H1 (cell line): ENCODE measurements around the gene PSMB5. TPM values are rescaled to one million over a fixed set of nuclear protein-coding genes. Genes with fewer than 3 reads are reported as not detected.

Experiments
- CTCF ChIA-PET: fragments of 300-600 bp; sonication (Branson Sonifier 250); formaldehyde crosslinking; loops from one replicate; lab custom pipeline; 2021; ENCODE audit not compliant: partially characterized antibody; lab: Charles Lee
- POLR2A ChIA-PET: fragments of 300-600 bp; sonication (Branson Sonifier 250); formaldehyde crosslinking; loops from one replicate; lab custom pipeline; 2021; ENCODE audit warnings: inconsistent platforms; ENCODE audit not compliant: partially characterized antibody; lab: Charles Lee
- DNase-seq, 2 experiments: peaks; one replicate each; pipeline versions ENCODE4 v3.0.0 to v3.0.0-alpha.2; 2010 to 2022; ENCODE audit warnings: low spot score in 2 of 2, low read depth in 1 of 2, mixed read lengths in 1 of 2
- FAIRE-seq: peaks from 2 replicates; lab custom pipeline; 2011; peaks lifted over from hg19 to GRCh38; lab: Jason Lieb, UNC
- H2AFZ ChIP-seq: 2 replicates; pipeline ENCODE4 v1.8.1; 2012; ENCODE audit warnings: low read length, inconsistent platforms
- H2AK5ac ChIP-seq: 2 replicates; pipeline ENCODE4 v1.6.1; 2013; ENCODE audit warnings: low read depth, low read length
- H2BK120ac ChIP-seq: replicated peaks from 2 replicates; pipeline ENCODE3; 2013; ENCODE audit warnings: low read depth, low read length, inconsistent platforms
- H2BK12ac ChIP-seq: 2 replicates; pipeline ENCODE4 v1.6.1; 2013; ENCODE audit warnings: low read depth, low read length
- H2BK15ac ChIP-seq: 2 replicates; pipeline ENCODE4 v1.6.1; 2013; ENCODE audit warnings: low read length
- H2BK20ac ChIP-seq: 2 replicates; pipeline ENCODE4 v1.6.1; 2013; ENCODE audit warnings: low read length
- H2BK5ac ChIP-seq: 2 replicates; pipeline ENCODE4 v1.6.1; 2013; ENCODE audit warnings: low read depth, low read length
- H3K14ac ChIP-seq: 2 replicates; pipeline ENCODE4 v1.6.1; 2013; ENCODE audit warnings: inconsistent platforms; ENCODE audit not compliant: insufficient read length
- H3K18ac ChIP-seq: 2 replicates; pipeline ENCODE4 v1.6.1; 2013; ENCODE audit warnings: low read length; ENCODE audit errors: extremely low read depth
- H3K23ac ChIP-seq: 2 replicates; pipeline ENCODE4 v1.6.1; 2013; ENCODE audit warnings: inconsistent platforms; ENCODE audit not compliant: insufficient read length
- H3K23me2 ChIP-seq: 2 replicates; pipeline ENCODE4 v1.6.1; 2013; ENCODE audit warnings: low read depth, low read length
- H3K27ac ChIP-seq: 2 replicates; pipeline ENCODE4 v1.6.1; 2011; ENCODE audit warnings: low read depth, low read length, inconsistent platforms
- H3K27me3 ChIP-seq, 4 experiments: replicated peaks in 1 of 4; 1 replicate in 1 of 4; 2 replicates in 3 of 4; pipeline versions ENCODE4 v1.6.1 to v1.8.1; 2011 to 2013; ENCODE audit warnings: low read length in 3 of 4, mild to moderate bottlenecking in 3 of 4, inconsistent platforms in 2 of 4, mixed read lengths in 2 of 4, moderate library complexity in 1 of 4; ENCODE audit not compliant: control insufficient read depth in 3 of 4, insufficient read depth in 3 of 4; ENCODE audit errors: extremely low read depth in 1 of 4
- H3K36me3 ChIP-seq, 4 experiments: 2 replicates each; pipeline versions ENCODE4 v1.6.1 to v1.8.1; 2011 to 2013; ENCODE audit warnings: mild to moderate bottlenecking in 4 of 4, low read length in 3 of 4, moderate library complexity in 2 of 4, control low read depth in 1 of 4, inconsistent platforms in 1 of 4; ENCODE audit not compliant: insufficient read depth in 4 of 4, control insufficient read depth in 2 of 4
- H3K4ac ChIP-seq: replicated peaks from 2 replicates; pipeline ENCODE3; 2013; ENCODE audit warnings: low read length, low read depth, mixed read lengths, inconsistent platforms; ENCODE audit not compliant: insufficient read length
- H3K4me1 ChIP-seq, 4 experiments: replicated peaks in 1 of 4; 1 replicate in 1 of 4; 2 replicates in 3 of 4; pipeline versions ENCODE4 v1.6.1 to v1.8.1; 2011 to 2013; ENCODE audit warnings: low read length in 3 of 4, inconsistent platforms in 2 of 4, mixed read lengths in 1 of 4; ENCODE audit not compliant: insufficient read depth in 4 of 4, control insufficient read depth in 3 of 4
- H3K4me2 ChIP-seq, 2 experiments: 2 replicates each; pipeline versions ENCODE4 v1.6.1 to v1.8.1; 2011 to 2013; ENCODE audit warnings: low read depth in 2 of 2, low read length in 2 of 2, control low read depth in 1 of 2, inconsistent platforms in 1 of 2, mild to moderate bottlenecking in 1 of 2; ENCODE audit not compliant: insufficient read depth in 1 of 2
- H3K4me3 ChIP-seq, 4 experiments: fragments of 200-600, 300-600 bp in 1 of 4; sonication (generic), shearing (Covaris generic), sonication (Bioruptor Twin) in 1 of 4; 2 replicates each; pipeline versions ENCODE4 v1.5.1 to v1.8.1; 2011 to 2016; ENCODE audit warnings: low read length in 4 of 4, low read depth in 3 of 4, control low read depth in 2 of 4, inconsistent platforms in 2 of 4, mild to moderate bottlenecking in 2 of 4, mixed read lengths in 1 of 4, moderate library complexity in 1 of 4; ENCODE audit not compliant: insufficient read depth in 2 of 4; ENCODE audit errors: extremely low read depth in 1 of 4
- H3K56ac ChIP-seq: replicated peaks from 2 replicates; pipeline ENCODE3; 2013; ENCODE audit warnings: low read depth, mild to moderate bottlenecking, mixed read lengths, low read length, inconsistent platforms; ENCODE audit not compliant: insufficient read length
- H3K79me1 ChIP-seq: 2 replicates; pipeline ENCODE4 v1.6.1; 2013; ENCODE audit warnings: low read depth, low read length, control low read depth
- H3K79me2 ChIP-seq, 2 experiments: 2 replicates each; pipeline versions ENCODE4 v1.6.1 to v1.8.1; 2012 to 2013; ENCODE audit warnings: low read length in 2 of 2, mild to moderate bottlenecking in 2 of 2, inconsistent platforms in 1 of 2; ENCODE audit not compliant: insufficient read depth in 2 of 2, control insufficient read depth in 1 of 2
- H3K9ac ChIP-seq, 4 experiments: replicated peaks in 1 of 4; 1 replicate in 1 of 4; 2 replicates in 3 of 4; pipeline versions ENCODE4 v1.6.1 to v1.8.1; 2011 to 2013; ENCODE audit warnings: low read depth in 3 of 4, low read length in 3 of 4, control low read depth in 2 of 4, mild to moderate bottlenecking in 2 of 4, moderate library complexity in 2 of 4, inconsistent platforms in 1 of 4; ENCODE audit errors: extremely low read depth in 1 of 4
- H3K9me3 ChIP-seq, 2 experiments: 2 replicates each; pipeline versions ENCODE4 v1.6.1 to v1.8.1; 2012 to 2013; ENCODE audit warnings: mild to moderate bottlenecking in 2 of 2, moderate library complexity in 2 of 2, control low read depth in 1 of 2, inconsistent platforms in 1 of 2, low read depth in 1 of 2, low read length in 1 of 2, mixed read lengths in 1 of 2; ENCODE audit not compliant: insufficient read depth in 2 of 2
- H4K20me1 ChIP-seq, 2 experiments: replicated peaks in 1 of 2; 2 replicates each; pipeline versions ENCODE3 to v1.8.1; 2011 to 2013; ENCODE audit warnings: inconsistent platforms in 2 of 2, low read length in 2 of 2, mild to moderate bottlenecking in 1 of 2; ENCODE audit not compliant: insufficient read depth in 2 of 2, control insufficient read depth in 1 of 2
- H4K5ac ChIP-seq: 2 replicates; pipeline ENCODE4 v1.6.1; 2013; ENCODE audit warnings: low read length, low read depth, mixed read lengths, inconsistent platforms; ENCODE audit not compliant: insufficient read length
- H4K8ac ChIP-seq: 2 replicates; pipeline ENCODE4 v1.8.0; 2013; ENCODE audit warnings: mild to moderate bottlenecking, moderate library complexity, low read length, inconsistent platforms; ENCODE audit not compliant: insufficient read depth; ENCODE audit errors: extremely low read depth
- H4K91ac ChIP-seq: replicated peaks from 2 replicates; pipeline ENCODE3; 2013; ENCODE audit warnings: low read length, mixed read lengths, inconsistent platforms; ENCODE audit not compliant: insufficient read length
- KDM4A ChIP-seq: IDR thresholded peaks from one replicate; pipeline ENCODE4 v1.7.1; 2012; ENCODE audit warnings: low read depth, mild to moderate bottlenecking, moderate library complexity, low read length, inconsistent platforms; ENCODE audit not compliant: severe bottlenecking
- MAX ChIP-seq: IDR thresholded peaks from 2 replicates; pipeline ENCODE4 v1.6.1; 2012; ENCODE audit warnings: inconsistent platforms
- NANOG ChIP-seq: IDR thresholded peaks from 2 replicates; pipeline ENCODE4 v1.6.1; 2011; ENCODE audit warnings: low read length, low read depth, mild to moderate bottlenecking, inconsistent platforms; ENCODE audit not compliant: insufficient read depth, poor library complexity, severe bottlenecking
- PHF8 ChIP-seq: fragments of 200-600 bp; sonication (generic); conservative IDR thresholded peaks from 2 replicates; pipeline ENCODE4 v1.7.1; 2012; ENCODE audit warnings: low read depth, mild to moderate bottlenecking, inconsistent platforms, low read length, moderate library complexity
- POLR2A ChIP-seq, 2 experiments: IDR thresholded peaks; 1 replicate in 1 of 2; 2 replicates in 1 of 2; pipeline ENCODE4 v1.6.1; 2011; ENCODE audit warnings: low read depth in 2 of 2, low read length in 2 of 2, mild to moderate bottlenecking in 2 of 2; ENCODE audit errors: control extremely low read depth in 1 of 2
- POLR2AphosphoS5 ChIP-seq: IDR thresholded peaks from 2 replicates; pipeline ENCODE4 v1.6.1; 2011; ENCODE audit warnings: low read depth, low read length
- SIN3A ChIP-seq, 2 experiments: IDR thresholded peaks in 1 of 2; conservative IDR thresholded peaks in 1 of 2; 2 replicates each; pipeline ENCODE4 v1.6.1; 2011 to 2012; ENCODE audit warnings: low read length in 2 of 2, improper control_type of control experiment in 1 of 2, low read depth in 1 of 2, mild to moderate bottlenecking in 1 of 2
- SP2 ChIP-seq: IDR thresholded peaks from 2 replicates; pipeline ENCODE4 v1.6.1; 2012; ENCODE audit warnings: mild to moderate bottlenecking, low read length, inconsistent platforms
- TAF1 ChIP-seq: IDR thresholded peaks from 2 replicates; pipeline ENCODE4 v1.6.1; 2011; ENCODE audit warnings: mild to moderate bottlenecking, low read depth, low read length
- TAF7 ChIP-seq: optimal IDR thresholded peaks from 2 replicates; pipeline ENCODE3; 2011; ENCODE audit warnings: low read depth, mild to moderate bottlenecking, inconsistent platforms, low read length, moderate library complexity, borderline replicate concordance
- TEAD4 ChIP-seq: IDR thresholded peaks from 2 replicates; pipeline ENCODE4 v1.6.1; 2012; ENCODE audit warnings: low read depth, low read length, inconsistent platforms, mixed read lengths
- YY1 ChIP-seq: IDR thresholded peaks from 2 replicates; pipeline ENCODE4 v1.6.1; 2011; ENCODE audit warnings: low read depth, mild to moderate bottlenecking, low read length
- WGBS, 2 experiments: shearing (Covaris generic) in 1 of 2; methylation state at CpG; one replicate each; pipeline versions ENCODE4 v1.1.6 to v1.1.7; 2013 to 2015; ENCODE audit warnings: low lambda C conversion rate in 2 of 2, mixed read lengths in 2 of 2, inconsistent platforms in 1 of 2, low coverage in 1 of 2, missing lambda C conversion rate in 1 of 2; ENCODE audit not compliant: insufficient replicate concordance in 2 of 2, insufficient coverage in 1 of 2, insufficient read length in 1 of 2; ENCODE audit errors: extremely low coverage in 1 of 2, missing lambda C conversion rate in 1 of 2; 5-methylcytosine and 5-hydroxymethylcytosine counted together
- polyA plus RNA-seq, 7 experiments: library from polyadenylated mRNA; depleted of rRNA in 3 of 7; stranded (reverse) in 5 of 7; unstranded in 2 of 7; fragments of >200 nt in 5 of 7; fragments of 200-250 nt in 2 of 7; gene quantifications; 1 replicate in 5 of 7; 2 replicates in 1 of 7; 4 replicates in 1 of 7; pipeline versions ENCODE4 v1.2.1 to v1.2.3, GENCODE V29; 2011 to 2013; ENCODE audit warnings: missing spikeins in 2 of 7, mixed read lengths in 2 of 7
- total RNA-seq: library from RNA; stranded (reverse); fragmentation: NEBNext Ultra II Directional; extraction: Animal tissue kit (Norgen Biotek cat#: 25700); gene quantifications from 2 replicates; pipeline ENCODE4 v1.2.1, GENCODE V29; 2021

The PSMB5 gene
- total and polyA plus RNA-seq, 2 of the 8 experiments (the other 6 are each of a cell fraction or from before 2014, with no cell fraction given) = 254 to 510 TPM

- Histone ChIP-seq H3K4me2 (peak overlapping the region; percentile 81 to 93), H4K5ac (peak overlapping the region; percentile 50), H2BK5ac (peak overlapping the region; percentile 10; the same call in 1 of the 2 replicates), H2BK20ac (peak overlapping the region; percentile 32; the same call in 1 of the 2 replicates), H3K79me2 (peaks cover 0 to 54% of the 10 kb centered on the region in 2 experiments; a peak in 2 of 4 replicates), H3K36me3 (peaks cover 0 to 30% (median 8%) of the 10 kb centered on the region in 4 experiments; a peak in 4 of 8 replicates), H3K56ac (no peak overlapping the region), H3K79me1 (no peaks in the 10 kb centered on the region), H4K20me1 (no peaks in the 10 kb centered on the region), H3K27me3 (peaks cover 0 to 9% (median 4%) of the 10 kb centered on the region in 4 experiments; a peak in 2 of 7 replicates), H3K4me3 (peak overlapping the region; percentile 72 to 94 (median 76)), H2AK5ac (0 out of 2 replicates have a peak overlapping the region, but pooled peaks have one; percentile 55), H2BK120ac (no peak overlapping the region), H3K27ac (peak overlapping the region; percentile 84), H3K9ac (peak overlapping the region; percentile 74 to 84 (median 76)), H3K23ac (no peak overlapping the region), H3K23me2 (peaks cover 16% of the 10 kb centered on the region), H3K4ac (no peak overlapping the region), H4K8ac (peak overlapping the region; percentile 95; the same call in 1 of the 2 replicates), H3K14ac (no peak overlapping the region), H3K4me1 (peaks cover 28 to 34% (median 31%) of the 10 kb centered on the region in 4 experiments), H4K91ac (peak overlapping the region; percentile 47), H3K9me3 (peaks cover 2 to 4% of the 10 kb centered on the region in 2 experiments; a peak in 1 of 4 replicates), H2AFZ (no peak overlapping the region), H2BK15ac (no peak overlapping the region), H2BK12ac (peak overlapping the region; percentile 45; the same call in 1 of the 2 replicates), H3K18ac (peak overlapping the region; percentile 88; the same call in 1 of the 2 replicates)
- DNase-seq (peak in 1 of 2 experiments; percentile 80), FAIRE-seq (no peak)
- 0% methylated on average over 5 of the region's 41 CpGs; no CpG with 5 or more reads in 1 of the 2 experiments for WGBS, 2 experiments
- ChIA-PET CTCF (interaction anchor here (1.6 to 23.0 kb wide), 5 partner anchors 5 to 70 kb away, joined by 5 to 785 read pairs (median 111); partner anchors contain the start of genes CDH24, PRMT5 and PSMB11), POLR2A (interaction anchor here (1.0 to 13.2 kb wide), 14 partner anchors 10 to 159 kb away, joined by 3 to 133 read pairs (median 10); partner anchors contain the start of genes CDH24, HAUS4, PRMT5 and PSMB11)
- TF ChIP-seq SP2 (no peak), POLR2AphosphoS5 (peak; percentile 73), YY1 (0 out of 2 replicates have a peak, but pooled peaks have one; percentile 4), MAX (peak; percentile 19; the same call in 1 of the 2 replicates), TEAD4 (peak; percentile 96), TAF1 (peak; percentile 70), TAF7 (peak; percentile 49), KDM4A (peak; percentile 4), PHF8 (peak; percentile 47; the same call in 1 of the 2 replicates), NANOG (no peak), SIN3A (conservative IDR thresholded peaks at IDR 0.05 in 1 of 2, IDR thresholded peaks at IDR 0.05 in 1 of 2; ENCODE audit: low read depth in 1 of 2, low read length in 2 of 2) (0 out of 4 replicates have a peak, but pooled peaks of 1 of the 2 experiments have one; percentile 26), POLR2A (IDR thresholded peaks at IDR 0.05; ENCODE audit: control extremely low read depth in 1 of 2, low read depth in 2 of 2, low read length in 2 of 2) (peak; percentile 67 to 90)
Measured at GRCh38 chr14:22980672-22981089, 54.0 kb downstream of the PSMB5 start.
